AG09309 (cell line): ENCODE data around the gene KPNA6.

Experiments used
- DNase-seq: peaks from one replicate; pipeline ENCODE4 v3.0.0-alpha.2; 2010; ENCODE audit warnings: low read depth
- H3K4me3 ChIP-seq: 2 replicates; pipeline ENCODE4 v1.5.1; 2011; ENCODE audit warnings: mild to moderate bottlenecking, low read depth, low read length, moderate library complexity; ENCODE audit not compliant: control insufficient read depth
- CTCF ChIP-seq: IDR thresholded peaks from 2 replicates; pipeline ENCODE4 v1.5.1; 2011; ENCODE audit warnings: mild to moderate bottlenecking, low read depth, low read length, inconsistent platforms; ENCODE audit not compliant: insufficient read depth, control insufficient read depth; ENCODE audit errors: missing control alignments

Gene KPNA6

GRCh38 chr1:32100359-32100758, 7.5 kb upstream of the KPNA6 start:
- no peak overlapping the region for H3K4me3 ChIP-seq
- no peak for DNase-seq
- TF ChIP-seq CTCF, result no peak

- DNase-seq, result peak; percentile 45
- H3K4me3 ChIP-seq, result no peak overlapping the region
- no peak for TF ChIP-seq CTCF
Measured at GRCh38 chr1:32100807-32101708, 6.8 kb upstream of the KPNA6 start.

DNA sequence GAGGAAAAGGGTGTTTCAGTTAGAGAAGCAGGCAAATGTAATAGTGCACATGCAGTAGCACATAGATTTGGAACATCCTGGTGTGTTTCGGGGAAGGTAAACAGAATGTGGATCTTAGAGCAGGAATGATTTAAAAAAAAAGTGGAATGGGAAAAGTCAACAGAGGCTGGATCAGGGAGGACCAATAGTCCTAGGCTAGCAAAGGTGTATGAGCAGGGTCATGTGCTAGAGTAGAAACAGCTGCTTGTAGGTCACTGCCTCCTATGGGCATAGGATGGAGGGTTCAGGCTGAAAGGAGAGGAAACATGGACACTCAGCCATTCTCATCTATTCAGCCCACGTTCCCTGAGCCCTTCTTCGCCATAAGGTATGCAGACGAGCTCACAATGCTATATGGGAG, 3.7 kb upstream of the KPNA6 start:
- TF ChIP-seq CTCF, result no peak
- no peak for DNase-seq
- no peak overlapping the region for H3K4me3 ChIP-seq

- no peak for TF ChIP-seq CTCF
- DNase-seq, result no peak
- H3K4me3 ChIP-seq, result no peak overlapping the region
Measured at GRCh38 chr1:32105338-32105737, 2.5 kb upstream of the KPNA6 start.

DNA sequence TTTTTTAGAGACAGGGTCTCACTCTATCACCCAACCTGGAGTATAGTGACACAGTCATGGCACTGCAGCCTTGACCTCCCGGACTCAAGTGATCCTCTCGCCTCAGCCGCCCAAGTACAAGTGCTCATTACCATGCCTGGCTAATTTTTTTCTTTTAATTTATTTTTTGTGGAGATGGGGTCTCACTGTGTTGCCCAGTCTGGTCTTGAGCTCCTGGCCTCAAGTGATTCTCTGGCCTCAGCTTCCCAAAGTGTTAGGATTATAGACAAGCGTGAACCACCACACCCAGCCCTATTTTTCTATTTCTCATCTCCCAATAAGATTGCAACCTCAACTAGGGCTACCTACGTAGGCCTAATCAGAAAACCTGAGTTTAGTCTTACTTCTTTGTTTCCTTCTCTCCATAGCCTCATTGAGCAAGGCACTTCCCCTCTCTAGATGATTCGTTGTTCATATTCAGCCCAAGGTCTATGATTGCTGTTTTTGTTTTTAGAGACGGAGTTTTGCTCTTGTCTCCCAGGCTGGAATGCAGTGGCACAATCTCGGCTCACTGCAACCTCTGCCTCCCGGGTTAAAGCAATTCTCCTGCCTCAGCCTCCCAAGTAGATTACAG, 1.1 kb upstream of the KPNA6 start:
- no peak for DNase-seq
- no peak for TF ChIP-seq CTCF
- H3K4me3 ChIP-seq, result no peak overlapping the region

DNA sequence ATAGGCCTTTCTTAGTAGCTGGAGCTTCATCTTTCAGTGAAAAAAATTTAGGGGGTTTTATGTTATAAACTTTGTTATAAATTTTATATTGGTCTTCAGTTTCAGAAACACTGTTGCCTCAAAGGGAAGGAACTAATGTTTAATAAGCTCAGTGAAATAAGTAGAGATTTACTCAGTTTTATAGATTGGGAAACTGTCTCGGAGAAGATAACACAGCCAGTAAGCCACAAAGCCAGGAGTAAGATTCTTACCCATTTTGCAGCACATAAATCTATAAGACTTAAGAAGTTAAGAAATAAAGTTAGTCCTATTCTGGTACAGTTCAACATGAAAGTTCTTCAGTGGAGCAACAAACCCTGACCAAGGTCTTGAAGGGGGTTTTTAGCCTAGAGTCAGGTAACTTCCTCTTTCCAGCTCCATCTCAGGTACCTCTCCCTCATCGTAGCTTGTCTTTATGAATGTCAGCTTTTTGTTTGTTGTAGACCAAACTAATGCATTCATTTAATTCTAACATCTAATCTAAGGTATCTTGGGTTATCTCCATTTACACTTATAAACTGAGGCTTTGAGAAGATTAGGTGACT, 3.3 kb downstream of the KPNA6 start:
- no peak for TF ChIP-seq CTCF
- DNase-seq, result no peak

More for the DNA sequence above, 3.3 kb downstream of the KPNA6 start:
- no peak overlapping the region for H3K4me3 ChIP-seq
